HG03571 (cell line): ENCODE data around the gene SAPCD2.
A peak's percentile ranks its signal among the peaks of the same experiment; 100 is the strongest.

Source experiments
- ATAC-seq: cut with Tn5 transposase; IDR thresholded peaks from one replicate; pipeline ENCODE4 v1.9.1; 2021; ENCODE audit not compliant: unreplicated experiment

Gene SAPCD2

DNA sequence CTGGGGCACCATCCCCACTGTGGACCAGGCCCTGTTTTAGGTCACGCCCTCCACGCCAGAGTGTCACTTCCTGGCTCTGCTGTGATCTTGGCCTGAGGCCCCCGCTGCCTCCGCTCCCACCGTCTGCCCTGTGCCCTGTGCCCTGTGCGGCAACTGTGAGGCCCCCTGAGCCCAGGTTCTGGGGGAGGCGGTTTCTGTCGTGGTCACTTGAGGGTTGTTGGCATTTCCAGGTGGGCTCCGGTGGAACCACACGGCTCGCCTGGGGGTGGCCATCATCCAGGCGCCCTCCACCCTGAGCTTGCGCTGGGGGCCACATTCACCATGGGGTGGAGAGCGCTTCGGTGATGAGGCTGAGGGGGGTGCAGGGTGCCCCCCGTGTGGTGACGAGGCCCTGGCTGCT lies 37.6 kb upstream of the SAPCD2 start:
- ATAC-seq, result no peak

- no peak for ATAC-seq
These were observed 37.1 kb upstream of the SAPCD2 start for GRCh38 chr9:137107312-137107921.

DNA sequence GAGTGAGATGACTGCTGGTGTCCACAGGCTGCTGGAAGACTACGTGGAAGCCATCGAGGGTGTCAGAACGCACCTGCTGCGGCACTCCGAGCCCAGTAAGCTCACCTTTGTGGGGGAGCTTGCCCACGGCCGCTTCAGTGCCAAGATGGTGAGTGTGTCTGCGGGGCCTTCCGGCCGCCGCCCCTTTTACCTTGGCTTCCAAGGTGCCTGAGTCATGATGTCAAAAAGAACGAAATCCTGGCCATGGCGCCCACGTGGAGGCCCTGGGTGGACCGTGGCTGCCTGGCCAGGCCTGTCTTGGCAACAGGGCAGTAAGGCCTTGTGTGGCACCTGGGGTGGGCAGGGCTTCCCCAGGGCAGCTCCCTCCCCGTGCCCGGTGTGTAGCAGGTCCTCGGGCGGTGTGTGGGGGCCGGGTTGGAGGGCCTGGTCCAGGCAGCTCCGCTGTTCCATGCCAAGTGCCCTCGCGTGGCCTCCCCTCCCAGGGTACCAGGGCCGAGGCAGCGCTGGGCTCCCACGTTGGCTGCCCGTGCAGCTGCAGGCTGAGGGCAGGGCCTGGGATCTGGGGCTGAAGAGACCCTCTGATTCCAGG lies 36.4 kb upstream of the SAPCD2 start:
- ATAC-seq, result no peak

DNA sequence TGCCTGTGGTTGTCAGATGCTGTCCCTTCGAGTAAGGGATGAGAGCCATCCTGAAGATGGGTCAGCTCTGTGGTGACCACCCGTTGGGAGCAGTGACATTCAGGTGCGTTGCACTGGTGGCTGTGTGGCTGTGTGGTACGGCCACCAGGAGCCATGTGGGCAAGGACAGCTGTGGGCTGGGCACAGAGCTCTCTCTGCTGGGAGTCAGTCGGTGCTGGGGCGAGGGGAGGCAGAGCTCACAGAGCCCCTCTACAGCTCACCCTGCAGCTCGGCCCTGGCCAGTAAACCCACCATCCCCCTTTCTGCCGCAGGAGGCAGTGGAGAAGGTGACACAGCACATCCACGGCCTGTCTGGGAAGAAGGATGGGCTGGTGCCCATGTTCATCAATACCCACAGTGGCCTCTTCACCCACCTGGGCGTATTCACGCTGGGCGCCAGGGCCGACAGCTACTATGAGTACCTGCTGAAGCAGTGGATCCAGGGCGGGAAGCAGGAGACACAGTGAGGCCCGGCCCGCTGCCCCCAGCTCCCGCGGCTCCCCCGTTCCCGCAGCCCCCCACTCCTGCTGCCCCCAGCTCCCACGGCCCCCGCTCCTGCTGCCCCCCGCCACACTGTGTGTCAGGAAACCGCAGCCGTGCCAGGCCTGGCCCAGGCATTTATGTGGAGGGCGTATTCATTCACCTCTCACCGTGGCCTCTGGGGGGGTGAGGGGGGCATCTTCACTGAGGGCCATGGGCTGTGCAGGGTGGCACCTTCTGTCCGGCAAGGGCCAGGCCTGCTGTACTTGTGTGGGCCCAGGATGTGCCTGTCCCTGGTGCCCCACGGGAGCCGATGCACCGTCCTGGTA lies 35.7 kb upstream of the SAPCD2 start:
- ATAC-seq, result no peak

- ATAC-seq, result no peak
These were observed 33.0 kb upstream of the SAPCD2 start for GRCh38 chr9:137103206-137103999.

DNA sequence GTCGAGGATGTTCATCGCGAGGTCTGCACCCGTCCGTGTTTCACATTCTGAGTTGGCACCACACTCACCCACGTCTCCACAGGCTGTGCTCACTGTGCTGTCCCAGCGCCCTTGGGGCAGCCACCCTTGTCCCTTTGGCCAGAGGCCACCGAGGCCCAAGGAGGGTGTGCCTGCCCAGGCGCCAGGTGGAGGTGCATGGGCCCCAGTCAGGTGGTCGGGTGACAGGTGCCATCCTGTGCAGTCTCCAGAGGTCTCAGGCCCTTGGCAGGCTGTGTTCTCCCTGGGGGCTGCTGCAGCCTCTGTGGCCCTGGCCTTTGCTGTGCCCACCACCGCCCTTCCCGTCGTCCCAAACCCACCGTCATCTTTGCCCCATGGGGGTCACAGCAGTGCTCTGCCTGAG lies 28.9 kb upstream of the SAPCD2 start:
- ATAC-seq, result no peak

DNA sequence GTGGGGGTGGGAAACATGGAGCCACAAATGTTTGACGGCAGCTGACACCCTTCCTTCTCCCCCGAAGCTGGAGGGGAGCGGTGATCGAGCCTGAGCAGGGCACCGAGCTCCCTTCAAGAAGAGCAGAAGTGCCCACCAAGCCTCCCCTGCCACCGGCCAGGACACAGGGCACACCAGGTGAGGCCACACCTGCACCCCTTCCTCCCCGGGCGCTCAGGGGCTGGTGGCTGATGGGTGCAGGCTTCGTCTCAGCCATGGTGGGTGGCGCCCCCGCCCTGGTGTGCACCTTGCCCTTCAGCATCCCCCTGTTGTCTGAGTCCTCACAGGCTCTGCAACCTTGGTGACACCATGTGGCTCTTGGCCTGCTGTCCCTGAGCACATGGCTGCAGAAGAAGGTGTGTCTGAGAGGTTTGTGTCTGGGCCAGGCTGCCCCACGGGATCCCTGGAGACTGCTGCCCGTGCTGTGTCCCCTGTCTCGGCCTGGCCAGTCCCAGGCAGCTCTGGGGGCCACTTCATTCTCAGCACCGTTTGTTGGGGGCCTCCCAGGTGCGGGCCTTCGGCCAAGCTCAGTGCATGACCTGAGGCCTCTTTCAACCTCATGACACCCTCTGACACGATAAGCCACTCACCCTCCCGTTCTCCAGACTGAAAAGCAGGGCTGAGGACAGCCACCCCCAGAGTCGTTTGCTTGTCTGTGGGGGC lies 27.6 kb upstream of the SAPCD2 start:
- no peak for ATAC-seq

GRCh38 chr9:137096785-137097546 lies 26.6 kb upstream of the SAPCD2 start:
- ATAC-seq, result no peak

DNA sequence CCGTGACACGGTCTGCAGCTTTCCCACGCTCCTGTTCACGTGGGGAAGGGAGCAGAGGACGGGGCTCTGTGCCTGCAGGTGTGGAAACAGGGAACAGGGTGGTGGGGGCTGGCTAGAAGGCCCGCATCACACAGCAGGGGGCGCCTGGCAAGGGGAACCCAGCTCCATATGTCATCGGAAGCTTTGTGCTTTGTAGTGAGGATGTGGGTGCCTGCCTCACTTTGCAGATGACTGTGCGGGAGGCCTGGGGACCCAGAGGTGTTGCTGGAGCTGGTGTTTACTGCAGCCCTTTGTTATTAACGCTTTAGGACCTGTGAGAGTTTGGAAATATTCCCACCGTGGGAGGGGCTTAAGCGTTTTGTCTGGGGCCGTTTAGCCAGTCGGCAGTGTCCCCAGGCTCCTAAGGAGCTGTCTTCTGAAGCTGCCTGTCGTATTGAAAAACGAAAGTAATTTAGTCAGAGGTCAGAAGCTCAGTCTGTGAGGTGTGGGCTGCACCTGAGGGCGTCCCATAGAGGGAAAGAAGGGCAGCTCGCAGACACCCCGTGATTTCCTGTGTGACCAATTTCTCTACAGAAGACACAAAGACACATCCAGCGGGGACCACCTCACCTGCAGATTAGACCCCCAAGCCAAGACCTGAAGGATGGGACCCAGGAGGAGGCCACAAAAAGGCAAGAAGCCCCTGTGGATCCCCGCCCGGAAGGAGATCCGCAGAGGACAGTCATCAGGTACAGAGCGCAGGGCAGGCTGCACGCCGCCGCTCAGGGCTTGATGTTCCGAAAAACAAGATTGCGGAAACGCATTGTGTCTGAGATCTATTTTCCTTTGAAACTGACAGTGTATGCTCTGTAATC lies 25.5 kb upstream of the SAPCD2 start:
- ATAC-seq, result peak; percentile 54

GRCh38 chr9:137089232-137089947 lies 19.0 kb upstream of the SAPCD2 start:
- no peak for ATAC-seq

- ATAC-seq, result no peak
These were observed 17.8 kb upstream of the SAPCD2 start for GRCh38 chr9:137088121-137088520.

- peak; percentile 2 for ATAC-seq
These were observed 17.1 kb upstream of the SAPCD2 start for GRCh38 chr9:137087409-137087925.

GRCh38 chr9:137086531-137087408 lies 16.4 kb upstream of the SAPCD2 start, which contains the start of gene MAN1B1:
MAN1B1 (plus strand) TSS chr9:137086985; CDS start chr9:137087000, 15 bp downstream.
- peak; percentile 65 for ATAC-seq

DNA sequence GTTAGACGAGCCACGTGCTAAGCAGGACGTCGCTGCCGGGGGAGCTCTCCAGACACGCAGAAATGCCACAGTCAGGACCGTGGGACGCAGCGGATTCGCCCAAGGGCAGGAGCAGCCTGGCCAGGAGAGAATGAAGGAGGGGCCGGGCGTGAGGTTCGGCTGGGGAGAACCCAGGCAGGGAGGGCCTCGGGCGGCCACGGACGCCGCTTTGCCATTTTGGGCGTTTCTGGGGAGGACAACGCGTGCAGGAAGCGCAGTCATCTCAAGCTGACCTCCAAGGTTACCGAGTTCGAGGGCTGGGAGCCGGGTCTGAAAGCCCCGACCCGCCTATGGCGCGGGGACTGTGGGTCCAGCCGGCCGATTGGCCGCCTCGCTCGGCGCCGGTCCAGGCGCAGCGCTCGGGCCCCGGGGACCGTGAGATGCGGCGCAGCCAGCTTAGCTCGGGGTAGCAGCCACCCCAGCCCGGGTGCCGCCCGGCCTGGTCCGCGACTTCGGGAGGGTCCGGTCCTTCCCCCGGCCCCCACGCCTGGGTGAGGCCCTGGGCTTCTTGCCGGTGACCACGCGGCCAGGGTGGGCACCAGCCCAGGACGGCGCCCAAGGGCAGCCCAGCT lies 15.7 kb upstream of the SAPCD2 start:
- peak; percentile 7 for ATAC-seq

- no peak for ATAC-seq
These were observed 14.2 kb upstream of the SAPCD2 start for GRCh38 chr9:137084526-137084925.

DNA sequence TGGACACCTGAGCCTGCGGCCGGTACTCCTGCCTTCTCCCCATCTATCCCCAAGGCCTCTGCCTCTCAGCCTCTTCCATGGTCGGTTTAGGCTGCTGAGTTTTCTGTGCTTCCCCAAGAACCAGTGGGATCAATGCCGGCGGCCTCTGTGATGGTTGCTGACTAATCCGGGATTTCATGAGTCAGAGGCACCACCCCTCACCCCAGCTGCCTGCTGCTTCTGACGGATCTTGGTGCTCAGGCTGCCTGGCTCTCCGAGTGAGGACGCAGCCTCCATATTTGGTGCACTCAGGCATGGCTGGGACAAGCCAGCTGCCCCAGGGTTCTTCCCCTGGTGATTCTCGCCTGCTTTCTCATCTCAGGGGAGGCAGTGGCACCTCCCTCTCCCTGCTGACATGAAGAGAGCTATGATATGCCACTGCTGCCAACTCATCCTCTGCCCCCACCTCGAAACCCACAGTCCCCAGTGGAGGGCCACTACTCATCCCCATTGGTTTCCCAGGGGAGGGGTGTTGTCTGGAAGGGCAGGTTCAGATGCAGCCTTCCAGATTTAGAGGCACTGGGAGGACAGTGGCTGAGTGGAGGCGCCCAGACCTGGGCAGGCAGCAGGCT lies 13.1 kb upstream of the SAPCD2 start:
- ATAC-seq, result no peak
